Measurements from ENCODE around the gene NMBR. TPM values are rescaled to one million over a fixed set of nuclear protein-coding genes. Genes with fewer than 3 reads are reported as not detected.
"Not testable (repeated sequence)": the region's sequence is repeated elsewhere in the genome, so short reads cannot be mapped to it uniquely, and the experiment has no call there.

The NMBR gene
- total RNA-seq: not detected
- long read RNA-seq: 0 reads

- DNase-seq (peak; percentile 96), ATAC-seq (peak; percentile 100)
- intact Hi-C loops (cut with micrococcal nuclease): no loop called here
Measured at GRCh38 chr6:142146828-142147662, at the start of gene NMBR, which contains the start of gene VTA1. NMBR (minus strand) TSS chr6:142147122; CDS start chr6:142088658, 58,464 bp downstream. VTA1 (plus strand) TSS chr6:142147263; CDS start chr6:142147288, 25 bp downstream.

- DNase-seq (no peak), ATAC-seq (no peak)
- intact Hi-C loops (cut with micrococcal nuclease): no loop called here
Measured at GRCh38 chr6:142195862-142196541, 49.1 kb upstream of the NMBR start.

GRCh38 chr6:142193621-142194020, 46.7 kb upstream of the NMBR start:
- DNase-seq (no peak), ATAC-seq (no peak)
- intact Hi-C loops (cut with micrococcal nuclease): no loop called here

GRCh38 chr6:142192343-142192742, 45.4 kb upstream of the NMBR start:
- DNase-seq: no peak

GRCh38 chr6:142189057-142189456, 42.1 kb upstream of the NMBR start:
- DNase-seq (no peak), ATAC-seq (no peak)
- intact Hi-C loops (cut with micrococcal nuclease): no loop called here

More at GRCh38 chr6:142192343-142192742, 45.4 kb upstream of the NMBR start:
- intact Hi-C loops (cut with micrococcal nuclease): no loop called here
- ATAC-seq: no peak

- DNase-seq; intact Hi-C loops (cut with micrococcal nuclease); ATAC-seq: not testable (repeated sequence)
Measured at GRCh38 chr6:142188341-142188740, 41.4 kb upstream of the NMBR start.

- DNase-seq (peak; percentile 67), ATAC-seq (peak; percentile 76)
- intact Hi-C loops (cut with micrococcal nuclease): no loop called here
Measured at GRCh38 chr6:142187209-142187608, 40.3 kb upstream of the NMBR start.

- no peak for ATAC-seq
- intact Hi-C loops (cut with micrococcal nuclease): no loop called here
Measured at GRCh38 chr6:142185641-142186040, 38.7 kb upstream of the NMBR start.

GRCh38 chr6:142184307-142184706, 37.4 kb upstream of the NMBR start:
- ATAC-seq (no peak), DNase-seq (no peak)
- intact Hi-C loops (cut with micrococcal nuclease): no loop called here

More at GRCh38 chr6:142185641-142186040, 38.7 kb upstream of the NMBR start:
- no peak for DNase-seq

- no peak for DNase-seq
- ATAC-seq: no peak
- intact Hi-C loops (cut with micrococcal nuclease): no loop called here
Measured at GRCh38 chr6:142183351-142183750, 36.4 kb upstream of the NMBR start.

GRCh38 chr6:142182004-142182403, 35.1 kb upstream of the NMBR start:
- ATAC-seq (no peak), DNase-seq (no peak)
- intact Hi-C loops (cut with micrococcal nuclease): no loop called here

GRCh38 chr6:142178129-142178528, 31.2 kb upstream of the NMBR start:
- no peak for DNase-seq
- intact Hi-C loops (cut with micrococcal nuclease): no loop called here
- no peak for ATAC-seq

GRCh38 chr6:142174703-142175102, 27.8 kb upstream of the NMBR start:
- intact Hi-C loops (cut with micrococcal nuclease): no loop called here
- DNase-seq (no peak), ATAC-seq (no peak)

- intact Hi-C loops (cut with micrococcal nuclease): no loop called here
- ATAC-seq: no peak
- DNase-seq: no peak
Measured at GRCh38 chr6:142173980-142174379, 27.1 kb upstream of the NMBR start.

GRCh38 chr6:142172758-142173157, 25.8 kb upstream of the NMBR start:
- DNase-seq (no peak), ATAC-seq (no peak)
- intact Hi-C loops (cut with micrococcal nuclease): no loop called here

- DNase-seq: no peak
- intact Hi-C loops (cut with micrococcal nuclease): no loop called here
- no peak for ATAC-seq
Measured at GRCh38 chr6:142171351-142171750, 24.4 kb upstream of the NMBR start.

GRCh38 chr6:142167486-142167885, 20.6 kb upstream of the NMBR start:
- ATAC-seq (no peak), DNase-seq (no peak)
- intact Hi-C loops (cut with micrococcal nuclease): no loop called here

- no peak for ATAC-seq
Measured at GRCh38 chr6:142167071-142167470, 20.1 kb upstream of the NMBR start.

GRCh38 chr6:142165227-142165626, 18.3 kb upstream of the NMBR start:
- ATAC-seq: no peak
- intact Hi-C loops (cut with micrococcal nuclease): no loop called here
- DNase-seq: no peak

More at GRCh38 chr6:142167071-142167470, 20.1 kb upstream of the NMBR start:
- DNase-seq: no peak
- intact Hi-C loops (cut with micrococcal nuclease): no loop called here

- intact Hi-C loops (cut with micrococcal nuclease): no loop called here
- DNase-seq (no peak), ATAC-seq (no peak)
Measured at GRCh38 chr6:142162780-142163179, 15.9 kb upstream of the NMBR start.

All from left ventricle myocardium superior (tissue), 1 donor.